ENCODE results near the gene ATP8A2.
A peak's percentile ranks its signal among the peaks of the same experiment; 100 is the strongest.

Gene ATP8A2

DNA sequence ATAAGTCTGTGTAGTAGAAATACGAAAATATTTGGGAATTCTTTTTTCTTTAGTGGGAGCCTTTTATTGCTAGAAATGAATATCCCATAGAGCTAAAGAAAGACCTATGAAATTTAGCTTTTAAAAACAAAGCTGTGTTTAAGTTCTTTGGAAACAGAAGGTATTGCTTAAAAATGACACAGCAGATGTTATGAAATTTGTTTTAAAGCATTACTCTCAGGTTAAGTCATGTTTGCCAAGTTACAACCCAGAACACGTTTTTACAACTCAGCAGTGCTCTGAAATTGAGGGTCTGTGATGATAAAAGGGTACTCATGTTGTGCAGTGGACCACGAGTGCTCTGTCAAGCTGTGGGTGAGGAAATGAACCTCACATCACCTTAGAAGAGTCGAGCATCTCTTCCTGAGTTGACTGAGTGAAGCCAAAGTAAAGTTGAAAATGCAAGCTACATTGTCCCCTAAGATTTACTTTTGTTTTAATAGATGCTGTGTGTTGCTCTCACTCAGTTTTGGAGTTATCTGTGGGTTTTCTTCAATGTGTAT is 519.0 kb downstream of the ATP8A2 start:
- TF ChIP-seq, protein P1, sequence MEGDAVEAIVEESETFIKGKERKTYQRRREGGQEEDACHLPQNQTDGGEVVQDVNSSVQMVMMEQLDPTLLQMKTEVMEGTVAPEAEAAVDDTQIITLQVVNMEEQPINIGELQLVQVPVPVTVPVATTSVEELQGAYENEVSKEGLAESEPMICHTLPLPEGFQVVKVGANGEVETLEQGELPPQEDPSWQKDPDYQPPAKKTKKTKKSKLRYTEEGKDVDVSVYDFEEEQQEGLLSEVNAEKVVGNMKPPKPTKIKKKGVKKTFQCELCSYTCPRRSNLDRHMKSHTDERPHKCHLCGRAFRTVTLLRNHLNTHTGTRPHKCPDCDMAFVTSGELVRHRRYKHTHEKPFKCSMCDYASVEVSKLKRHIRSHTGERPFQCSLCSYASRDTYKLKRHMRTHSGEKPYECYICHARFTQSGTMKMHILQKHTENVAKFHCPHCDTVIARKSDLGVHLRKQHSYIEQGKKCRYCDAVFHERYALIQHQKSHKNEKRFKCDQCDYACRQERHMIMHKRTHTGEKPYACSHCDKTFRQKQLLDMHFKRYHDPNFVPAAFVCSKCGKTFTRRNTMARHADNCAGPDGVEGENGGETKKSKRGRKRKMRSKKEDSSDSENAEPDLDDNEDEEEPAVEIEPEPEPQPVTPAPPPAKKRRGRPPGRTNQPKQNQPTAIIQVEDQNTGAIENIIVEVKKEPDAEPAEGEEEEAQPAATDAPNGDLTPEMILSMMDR (IDR thresholded peaks at IDR 0.05; ENCODE audit: extremely low read depth, missing control alignments): no peak
- DNase-seq (ENCODE audit: low spot score): no peak

DNA sequence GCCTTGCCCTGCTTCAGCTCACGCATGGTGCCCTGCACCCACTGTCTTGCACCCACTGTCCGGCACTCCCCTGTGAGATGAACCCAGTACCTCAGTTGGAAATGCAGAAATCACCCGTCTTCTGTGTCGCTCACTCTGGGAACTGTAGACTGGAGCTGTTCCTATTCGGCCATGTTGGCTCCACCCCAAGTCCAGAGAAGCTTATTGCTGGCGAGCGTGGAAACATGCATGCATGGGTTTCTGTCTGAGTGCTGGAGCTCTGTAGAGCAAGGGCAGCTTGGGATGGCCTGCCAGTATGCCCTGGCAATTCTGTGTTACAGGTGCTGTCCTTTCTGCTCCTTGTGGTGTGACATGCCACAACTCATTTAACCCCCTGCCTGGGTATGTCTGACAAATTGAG is 527.2 kb downstream of the ATP8A2 start:
- TF ChIP-seq, protein P1 (IDR thresholded peaks at IDR 0.05; ENCODE audit: extremely low read depth, missing control alignments): no peak
- no peak for DNase-seq (ENCODE audit: low spot score)

DNA sequence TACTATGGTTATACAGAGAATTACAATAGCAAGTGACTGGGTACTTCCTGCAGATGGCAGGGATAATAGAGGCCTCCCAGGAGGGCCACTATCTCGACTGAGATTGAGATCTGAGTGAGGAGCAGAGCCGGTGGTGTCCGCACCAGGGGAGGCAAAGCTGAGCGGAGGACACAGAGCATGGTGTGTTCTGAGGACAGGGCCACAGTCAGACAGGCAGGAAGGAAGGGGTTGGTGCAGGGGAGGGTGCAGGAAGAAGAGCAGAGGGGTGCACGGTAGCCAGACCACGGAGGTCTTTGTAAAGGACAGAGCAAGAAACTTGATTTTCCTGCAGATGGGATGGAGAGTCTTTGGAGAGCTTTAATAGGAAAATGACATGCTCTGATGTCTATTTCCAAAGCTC is 527.7 kb downstream of the ATP8A2 start:
- no peak for DNase-seq (ENCODE audit: low spot score)
- TF ChIP-seq, protein P1 (IDR thresholded peaks at IDR 0.05; ENCODE audit: extremely low read depth, missing control alignments): no peak

DNA sequence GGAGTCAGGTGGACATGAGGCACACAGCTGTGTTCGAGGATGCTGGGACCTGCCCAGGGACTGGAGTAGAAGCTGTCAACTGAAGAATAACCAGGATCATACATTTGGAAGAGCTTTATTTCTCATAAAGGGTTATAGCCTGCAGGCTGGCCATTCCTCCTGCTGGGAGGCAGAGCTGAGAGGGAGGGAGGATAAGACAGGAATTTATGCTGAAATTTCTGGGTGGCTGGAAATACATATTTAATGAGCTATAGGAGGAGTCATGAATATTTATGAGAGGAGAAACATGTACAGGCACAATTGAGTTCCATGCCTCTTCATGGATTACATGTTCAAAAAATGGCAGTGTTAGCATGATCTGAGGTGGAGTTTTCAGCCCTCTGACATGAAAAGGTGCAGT is 528.2 kb downstream of the ATP8A2 start:
- TF ChIP-seq, protein P1 (IDR thresholded peaks at IDR 0.05; ENCODE audit: extremely low read depth, missing control alignments): no peak
- no peak for DNase-seq (ENCODE audit: low spot score)

GRCh38 chr13:25901460-25902376 is 529.9 kb downstream of the ATP8A2 start:
- DNase-seq (ENCODE audit: low spot score): peak; percentile 39

DNA sequence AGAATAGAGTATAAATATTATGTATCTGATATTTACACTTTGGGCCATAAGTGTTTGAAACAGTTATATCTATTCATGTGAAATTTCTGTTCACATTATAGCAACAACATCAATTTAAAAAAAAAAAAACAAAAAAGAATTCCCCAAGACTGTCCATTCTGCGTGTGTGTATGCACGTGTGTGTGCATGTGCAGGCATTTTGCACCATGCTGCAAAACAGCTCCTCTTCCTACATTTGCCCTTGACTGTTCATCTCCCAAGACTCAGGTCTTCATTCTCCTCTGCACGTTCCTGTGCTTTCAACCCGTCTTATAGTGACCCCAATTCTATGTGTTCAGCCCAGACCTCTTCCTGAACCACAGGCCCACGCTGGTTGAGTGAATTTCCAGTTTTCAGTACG is 530.7 kb downstream of the ATP8A2 start:
- DNase-seq (ENCODE audit: low spot score): no peak
- TF ChIP-seq, protein P1 (IDR thresholded peaks at IDR 0.05; ENCODE audit: extremely low read depth, missing control alignments): no peak

More at GRCh38 chr13:25901460-25902376, 529.9 kb downstream of the ATP8A2 start:
- TF ChIP-seq, protein P1 (IDR thresholded peaks at IDR 0.05; ENCODE audit: extremely low read depth, missing control alignments): no peak

- DNase-seq (ENCODE audit: low spot score): no peak
- TF ChIP-seq, protein P1 (IDR thresholded peaks at IDR 0.05; ENCODE audit: extremely low read depth, missing control alignments): no peak
These were observed 531.1 kb downstream of the ATP8A2 start for GRCh38 chr13:25902891-25903341.
